CD4-positive, alpha-beta T cell treated with Interleukin-12 subunit alpha and Interleukin-12 subunit beta, for 1 hour (primary cell): ENCODE measurements around the gene LTBP4.
A peak's percentile ranks its signal among the peaks of the same experiment; 100 is the strongest.

Experiments used
- DNase-seq: peaks from one replicate; pipeline ENCODE4 v3.0.0-alpha.2; 2020

LTBP4 gene

DNA sequence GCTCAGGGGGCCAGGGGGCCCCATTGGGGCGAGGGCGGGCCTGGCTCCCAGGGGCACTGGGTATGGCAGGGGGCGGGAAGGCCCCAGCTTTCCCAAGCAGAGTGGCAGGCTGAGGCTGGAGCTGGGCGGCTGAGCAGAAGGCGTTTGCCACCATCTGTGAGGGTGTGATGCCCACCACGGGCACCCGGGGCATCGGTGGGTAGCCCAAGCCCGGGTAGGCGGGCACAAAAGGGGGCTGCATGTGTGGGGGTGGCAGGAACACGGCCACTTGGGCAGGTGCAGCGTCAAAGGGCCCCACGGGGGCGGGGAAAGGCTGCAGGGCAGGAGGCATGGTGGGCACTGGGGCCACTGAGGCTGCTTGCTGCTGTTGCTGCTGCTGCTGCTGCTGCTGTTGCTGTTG is 66.4 kb downstream of the LTBP4 start:
- no peak for DNase-seq

DNA sequence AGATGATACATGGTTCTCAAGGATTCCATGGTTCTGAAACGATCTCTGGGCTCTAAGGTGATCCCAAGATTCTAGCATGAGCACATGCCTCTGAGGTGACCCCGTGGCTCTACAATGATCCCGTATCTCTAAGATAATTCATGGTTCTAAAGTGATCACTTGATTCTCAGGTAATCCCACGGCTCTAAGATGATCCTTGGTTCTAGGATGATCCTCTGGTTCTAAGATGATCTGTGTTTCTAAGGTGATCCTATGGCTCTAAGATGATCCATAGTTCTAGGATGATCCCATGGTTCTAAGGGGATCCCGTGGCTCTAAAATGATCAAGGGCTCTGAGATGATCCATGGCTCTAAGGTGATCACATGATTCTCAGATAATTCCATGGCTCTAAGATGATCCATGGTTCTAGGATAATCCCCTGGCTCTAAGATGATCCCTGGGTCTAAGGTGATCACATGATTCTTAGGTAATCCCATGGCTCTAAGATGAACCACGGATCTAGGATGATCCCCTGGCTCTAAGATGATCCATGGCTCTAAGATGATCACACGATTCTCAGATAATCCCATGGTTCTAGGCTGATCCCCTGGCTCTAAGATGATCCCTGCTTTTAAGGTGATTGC is 67.9 kb downstream of the LTBP4 start:
- DNase-seq, result no peak

DNA sequence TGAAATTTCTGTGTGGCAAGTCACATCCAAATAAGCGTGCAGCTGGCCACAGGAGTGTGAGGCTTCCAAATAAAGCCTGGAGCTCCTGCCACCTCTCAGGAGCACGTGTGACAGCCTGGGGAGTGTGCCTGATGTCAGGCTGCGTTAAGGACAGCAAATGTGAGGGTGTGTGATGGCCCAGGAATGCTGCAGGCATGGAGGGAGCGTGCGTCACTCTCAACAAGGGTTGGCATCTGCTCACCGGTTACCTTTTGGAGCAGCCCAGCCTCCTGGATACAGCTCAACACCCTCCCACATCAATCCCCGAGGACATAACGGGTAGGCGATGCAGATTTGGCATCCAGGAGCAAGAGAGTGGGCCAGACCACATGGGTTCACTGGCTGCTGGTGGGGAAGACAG is 70.2 kb downstream of the LTBP4 start:
- no peak for DNase-seq

DNA sequence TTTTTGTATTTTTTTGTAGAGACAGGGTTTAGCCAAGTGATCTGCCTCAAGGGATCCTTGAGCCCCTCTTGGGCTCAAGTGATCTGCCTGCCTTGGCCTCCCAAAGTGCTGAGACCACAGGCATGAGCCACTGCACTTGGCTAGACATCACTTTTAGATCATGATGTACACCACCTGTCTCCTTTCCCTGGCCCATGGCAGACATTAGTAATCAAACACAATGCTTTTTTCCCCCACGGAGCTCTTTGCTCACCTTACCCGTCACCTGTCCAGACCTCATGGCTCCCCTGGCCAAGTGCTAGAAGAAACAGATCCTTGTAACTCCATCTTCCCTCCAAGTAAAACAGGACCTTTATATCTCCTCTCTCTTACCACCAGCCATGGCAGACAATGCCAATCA is 70.9 kb downstream of the LTBP4 start:
- no peak for DNase-seq

DNA sequence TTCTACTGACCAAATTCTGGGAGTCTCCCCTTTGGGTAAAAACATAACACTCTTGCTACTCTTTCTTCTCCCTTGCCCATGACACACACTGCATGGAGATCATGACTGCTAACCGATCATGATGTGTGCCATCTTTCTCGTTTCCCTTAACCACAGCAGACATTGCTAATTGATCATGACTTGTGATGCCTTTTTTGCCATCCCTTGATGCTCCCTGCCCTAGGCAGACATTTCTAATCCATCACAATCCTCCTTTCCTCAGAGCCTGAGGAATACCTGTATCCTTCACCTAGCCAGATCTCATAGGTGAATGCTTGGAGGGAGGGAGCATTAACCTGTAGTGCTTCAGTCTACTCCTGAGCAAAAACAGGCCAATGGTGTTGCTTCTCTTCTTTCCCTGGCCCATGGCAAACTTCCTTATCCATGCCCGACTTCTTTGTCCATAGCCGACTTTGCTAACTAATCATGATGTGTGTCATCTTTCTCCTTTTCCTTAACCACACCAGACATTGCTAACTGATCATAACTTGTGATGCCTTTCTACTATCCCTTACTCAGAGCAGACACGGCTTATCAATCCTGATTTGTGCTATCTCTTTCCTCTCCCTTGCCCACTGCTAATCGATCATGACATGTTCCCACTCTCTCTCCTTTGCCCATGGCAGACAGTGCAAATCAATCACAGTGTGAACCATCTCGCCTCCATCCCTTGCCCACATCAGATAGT is 71.6 kb downstream of the LTBP4 start:
- no peak for DNase-seq

DNA sequence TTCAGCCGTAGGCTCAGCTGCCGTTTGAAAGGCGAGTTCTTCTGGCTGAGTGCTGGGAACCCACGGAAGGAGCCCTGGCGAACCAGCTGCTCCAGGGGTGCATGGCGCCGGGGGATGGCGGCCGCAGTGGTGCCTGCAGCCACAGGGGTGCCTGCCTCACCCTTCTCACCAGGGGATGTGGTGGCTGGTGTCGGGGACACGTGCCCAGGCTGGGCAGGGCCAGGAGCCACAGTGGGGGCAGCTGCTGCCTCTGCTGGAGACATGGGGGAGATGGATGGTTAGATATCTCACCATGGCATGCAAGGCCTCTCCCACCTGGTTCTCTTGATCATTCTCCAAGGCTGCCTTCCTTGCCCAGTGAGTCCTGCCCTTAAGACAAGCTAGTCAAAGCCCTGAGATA is 72.2 kb downstream of the LTBP4 start:
- peak; percentile 26 for DNase-seq

- DNase-seq, result no peak
Measured at GRCh38 chr19:40674291-40674690, 73.1 kb downstream of the LTBP4 start.

DNA sequence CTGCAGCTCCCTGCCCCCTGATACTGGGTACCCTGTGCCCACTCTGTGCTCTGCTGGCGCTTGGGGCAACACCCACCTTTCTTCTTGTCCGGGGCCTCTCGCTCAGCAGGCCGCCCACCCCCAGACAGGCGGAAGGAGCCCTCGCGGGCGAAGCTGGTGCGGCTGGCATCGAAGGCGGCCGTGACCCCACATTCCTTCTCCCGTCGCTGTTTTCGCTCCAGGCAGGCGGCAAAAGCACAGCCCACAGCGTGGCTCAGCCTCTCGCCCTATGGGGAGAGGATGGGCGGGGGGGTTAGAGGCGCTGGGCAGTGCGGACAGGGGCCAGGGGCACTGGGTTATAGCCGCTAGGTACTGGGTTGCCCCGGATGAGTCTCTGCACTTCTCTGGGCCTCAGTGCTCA is 76.0 kb downstream of the LTBP4 start:
- DNase-seq, result no peak
